CD4-positive, alpha-beta memory T cell (primary cell): ENCODE measurements around the gene COL27A1. TPM values are rescaled to one million over a fixed set of nuclear protein-coding genes. Genes with fewer than 3 reads are reported as not detected.

ENCODE experiments used
- CTCF ChIA-PET: fragments of 350-600 bp; sonication (Branson Sonifier 250); formaldehyde crosslinking; loops from one replicate; lab custom pipeline; 2021; ENCODE audit warnings: inconsistent platforms; ENCODE audit not compliant: partially characterized antibody; lab: Charles Lee
- POLR2A ChIA-PET: fragments of 350-600 bp; sonication (Branson Sonifier 250); formaldehyde crosslinking; loops from one replicate; lab custom pipeline; 2021; ENCODE audit not compliant: partially characterized antibody; lab: Charles Lee
- DNase-seq, 5 donors: peaks; one replicate each; pipeline versions ENCODE4 v3.0.0 to v3.0.0-alpha.2; 2020 to 2022; ENCODE audit warnings: mixed read lengths in 1 of 5
- H3K27ac ChIP-seq: one replicate; pipeline ENCODE4 v1.7.0; 2013; ENCODE audit warnings: low read depth, low read length
- H3K27me3 ChIP-seq: 2 replicates; pipeline ENCODE4 v1.7.0; 2013; ENCODE audit warnings: mild to moderate bottlenecking, low read length, moderate library complexity; ENCODE audit not compliant: insufficient read depth
- H3K36me3 ChIP-seq: 2 replicates; pipeline ENCODE4 v1.7.0; 2013; ENCODE audit warnings: mild to moderate bottlenecking, low read length, moderate library complexity; ENCODE audit not compliant: insufficient read depth
- H3K4me1 ChIP-seq: 2 replicates; pipeline ENCODE4 v1.7.0; 2013; ENCODE audit warnings: mild to moderate bottlenecking, low read length, moderate library complexity; ENCODE audit not compliant: insufficient read depth
- H3K4me3 ChIP-seq, 2 donors: one replicate each; pipeline ENCODE4 v1.7.0; 2013; ENCODE audit warnings: low read length in 2 of 2, mild to moderate bottlenecking in 1 of 2
- H3K9me3 ChIP-seq, 2 donors: one replicate each; pipeline ENCODE4 v1.7.0; 2013; ENCODE audit warnings: low read length in 2 of 2, control low read depth in 1 of 2; ENCODE audit not compliant: control insufficient read depth in 1 of 2
- H3K27ac Mint-ChIP-seq, 7 donors: one replicate each; pipeline ENCODE4 v1.8.0; 2020 to 2021; ENCODE audit warnings: mixed read lengths in 7 of 7, mild to moderate bottlenecking in 6 of 7, inconsistent platforms in 3 of 7, moderate library complexity in 3 of 7
- H3K27me3 Mint-ChIP-seq, 2 donors: one replicate each; pipeline ENCODE4 v1.8.0; 2020 to 2021; ENCODE audit warnings: mixed read lengths in 2 of 2
- H3K36me3 Mint-ChIP-seq, 2 donors: one replicate each; pipeline ENCODE4 v1.8.0; 2020 to 2021; ENCODE audit warnings: mixed read lengths in 2 of 2, inconsistent platforms in 1 of 2, mild to moderate bottlenecking in 1 of 2
- H3K4me1 Mint-ChIP-seq, 4 donors: one replicate each; pipeline ENCODE4 v1.8.0; 2020 to 2021; ENCODE audit warnings: mixed read lengths in 4 of 4, mild to moderate bottlenecking in 1 of 4
- H3K4me3 Mint-ChIP-seq, 8 donors: one replicate each; pipeline ENCODE4 v1.8.0; 2020 to 2021; ENCODE audit warnings: mixed read lengths in 8 of 8, mild to moderate bottlenecking in 7 of 8, moderate library complexity in 6 of 8, inconsistent platforms in 3 of 8
- H3K9me3 Mint-ChIP-seq, 8 donors: one replicate each; pipeline ENCODE4 v1.8.0; 2020 to 2021; ENCODE audit warnings: mixed read lengths in 8 of 8, mild to moderate bottlenecking in 5 of 8, inconsistent platforms in 3 of 8, moderate library complexity in 1 of 8
- intact Hi-C: fragments of 100-400 bp; cut with micrococcal nuclease; formaldehyde crosslinking; loops from one replicate; pipeline ENCODE4 v1.15.1; 2023
- polyA plus RNA-seq, 2 donors: library from polyadenylated mRNA; unstranded; fragments of 300-500 nt; fragmentation: Illumina TruSeq; gene quantifications; one replicate each; pipeline ENCODE4 v1.2.3, GENCODE V29; 2021
- total RNA-seq, 2 experiments: library from RNA; stranded (reverse); gene quantifications; one replicate each; pipeline ENCODE4 v1.2.3, GENCODE V29; 2021

The COL27A1 gene
- total and polyA plus RNA-seq, 4 experiments from 2014 or later, result 1.3 TPM; not detected in 2

- CTCF ChIA-PET, result no interaction called here
- H3K27me3 Mint-ChIP-seq, result no peaks in the 10 kb centered on the region
- H3K27ac ChIP-seq, result no peak overlapping the region
- H3K36me3 ChIP-seq, result no peaks in the 10 kb centered on the region
- H3K4me1 ChIP-seq, result no peaks in the 10 kb centered on the region
- H3K27ac Mint-ChIP-seq, result no peak overlapping the region
- H3K4me1 Mint-ChIP-seq, result no peaks in the 10 kb centered on the region
- H3K9me3 Mint-ChIP-seq, result no peaks in the 10 kb centered on the region
- no peaks in the 10 kb centered on the region for H3K27me3 ChIP-seq
- DNase-seq, result no peak
- H3K9me3 ChIP-seq, result no peaks in the 10 kb centered on the region
- no peaks in the 10 kb centered on the region for H3K36me3 Mint-ChIP-seq
- H3K4me3 ChIP-seq, result no peak overlapping the region
- no peak overlapping the region for H3K4me3 Mint-ChIP-seq
- POLR2A ChIA-PET, result no interaction called here
- intact Hi-C loops, result no loop called here
Measured at GRCh38 chr9:114205171-114206015, 50.1 kb downstream of the COL27A1 start.

- Mint-ChIP-seq H3K4me3 (no peak overlapping the region), H3K9me3 (no peaks in the 10 kb centered on the region), H3K36me3 (no peaks in the 10 kb centered on the region), H3K27ac (no peak overlapping the region), H3K27me3 (no peaks in the 10 kb centered on the region), H3K4me1 (no peaks in the 10 kb centered on the region)
- ChIA-PET POLR2A (no interaction called here), CTCF (no interaction called here)
- Histone ChIP-seq H3K4me1 (no peaks in the 10 kb centered on the region), H3K27me3 (no peaks in the 10 kb centered on the region), H3K36me3 (no peaks in the 10 kb centered on the region), H3K9me3 (no peaks in the 10 kb centered on the region), H3K4me3 (no peak overlapping the region), H3K27ac (no peak overlapping the region)
- no peak for DNase-seq
- intact Hi-C loops, result no loop called here
Measured at GRCh38 chr9:114206221-114206789, 51.0 kb downstream of the COL27A1 start.

GRCh38 chr9:114207034-114207810 lies 51.9 kb downstream of the COL27A1 start:
- Mint-ChIP-seq H3K36me3 (no peaks in the 10 kb centered on the region), H3K4me3 (no peak overlapping the region), H3K9me3 (no peaks in the 10 kb centered on the region), H3K27me3 (no peaks in the 10 kb centered on the region), H3K27ac (no peak overlapping the region), H3K4me1 (no peaks in the 10 kb centered on the region)
- no peak for DNase-seq
- H3K27me3 ChIP-seq, result no peaks in the 10 kb centered on the region
- no peaks in the 10 kb centered on the region for H3K36me3 ChIP-seq
- H3K27ac ChIP-seq, result no peak overlapping the region
- H3K4me1 ChIP-seq, result no peaks in the 10 kb centered on the region
- ChIA-PET POLR2A (no interaction called here), CTCF (no interaction called here)
- intact Hi-C loops, result no loop called here
- H3K9me3 ChIP-seq, result no peaks in the 10 kb centered on the region
- H3K4me3 ChIP-seq, result no peak overlapping the region

GRCh38 chr9:114207845-114208244 lies 52.5 kb downstream of the COL27A1 start:
- intact Hi-C loops, result no loop called here
- ChIA-PET CTCF (interaction anchor here (1.6 kb wide), 1 partner anchor 84 kb away, joined by 3 read pairs; no protein-coding TSS in a partner anchor), POLR2A (no interaction called here)
- Histone ChIP-seq H3K27me3 (no peaks in the 10 kb centered on the region), H3K9me3 (no peaks in the 10 kb centered on the region), H3K4me3 (no peak overlapping the region), H3K27ac (no peak overlapping the region), H3K4me1 (no peaks in the 10 kb centered on the region), H3K36me3 (no peaks in the 10 kb centered on the region)
- no peak for DNase-seq
- Mint-ChIP-seq H3K36me3 (no peaks in the 10 kb centered on the region), H3K4me1 (no peaks in the 10 kb centered on the region), H3K9me3 (no peaks in the 10 kb centered on the region), H3K27me3 (no peaks in the 10 kb centered on the region), H3K27ac (no peak overlapping the region), H3K4me3 (no peak overlapping the region)

GRCh38 chr9:114209151-114209550 lies 53.8 kb downstream of the COL27A1 start:
- no peaks in the 10 kb centered on the region for H3K27me3 ChIP-seq
- Mint-ChIP-seq H3K9me3 (no peaks in the 10 kb centered on the region), H3K27ac (no peak overlapping the region), H3K4me1 (no peaks in the 10 kb centered on the region), H3K4me3 (no peak overlapping the region), H3K36me3 (no peaks in the 10 kb centered on the region), H3K27me3 (no peaks in the 10 kb centered on the region)
- no peak overlapping the region for H3K4me3 ChIP-seq
- ChIA-PET POLR2A (no interaction called here), CTCF (interaction anchor here (1.6 kb wide), 1 partner anchor 82 kb away, joined by 3 read pairs; no protein-coding TSS in a partner anchor)
- no peak for DNase-seq
- H3K36me3 ChIP-seq, result no peaks in the 10 kb centered on the region
- no peaks in the 10 kb centered on the region for H3K4me1 ChIP-seq
- intact Hi-C loops, result no loop called here
- H3K9me3 ChIP-seq, result no peaks in the 10 kb centered on the region
- H3K27ac ChIP-seq, result no peak overlapping the region

GRCh38 chr9:114210136-114210535 lies 54.8 kb downstream of the COL27A1 start:
- intact Hi-C loops, result no loop called here
- ChIA-PET CTCF (no interaction called here), POLR2A (no interaction called here)
- Mint-ChIP-seq H3K4me1 (no peaks in the 10 kb centered on the region), H3K4me3 (no peak overlapping the region), H3K36me3 (no peaks in the 10 kb centered on the region), H3K27ac (no peak overlapping the region), H3K27me3 (no peaks in the 10 kb centered on the region), H3K9me3 (no peaks in the 10 kb centered on the region)
- DNase-seq, result no peak
- H3K9me3 ChIP-seq, result no peaks in the 10 kb centered on the region
- H3K27ac ChIP-seq, result no peak overlapping the region
- no peaks in the 10 kb centered on the region for H3K36me3 ChIP-seq
- H3K27me3 ChIP-seq, result no peaks in the 10 kb centered on the region
- H3K4me1 ChIP-seq, result no peaks in the 10 kb centered on the region
- H3K4me3 ChIP-seq, result no peak overlapping the region

- DNase-seq, result no peak
- no peaks in the 10 kb centered on the region for H3K27me3 ChIP-seq
- H3K9me3 Mint-ChIP-seq, result no peaks in the 10 kb centered on the region
- H3K27ac ChIP-seq, result no peak overlapping the region
- H3K9me3 ChIP-seq, result no peaks in the 10 kb centered on the region
- intact Hi-C loops, result no loop called here
- no peak overlapping the region for H3K4me3 ChIP-seq
- H3K4me3 Mint-ChIP-seq, result no peak overlapping the region
- no peaks in the 10 kb centered on the region for H3K27me3 Mint-ChIP-seq
- H3K36me3 ChIP-seq, result no peaks in the 10 kb centered on the region
- H3K36me3 Mint-ChIP-seq, result no peaks in the 10 kb centered on the region
- ChIA-PET POLR2A (no interaction called here), CTCF (no interaction called here)
- H3K4me1 ChIP-seq, result no peaks in the 10 kb centered on the region
- H3K4me1 Mint-ChIP-seq, result no peaks in the 10 kb centered on the region
- H3K27ac Mint-ChIP-seq, result no peak overlapping the region
Measured at GRCh38 chr9:114210691-114211276, 55.4 kb downstream of the COL27A1 start.
